ENCODE results near the gene PPP3CB.

The PPP3CB gene

DNA sequence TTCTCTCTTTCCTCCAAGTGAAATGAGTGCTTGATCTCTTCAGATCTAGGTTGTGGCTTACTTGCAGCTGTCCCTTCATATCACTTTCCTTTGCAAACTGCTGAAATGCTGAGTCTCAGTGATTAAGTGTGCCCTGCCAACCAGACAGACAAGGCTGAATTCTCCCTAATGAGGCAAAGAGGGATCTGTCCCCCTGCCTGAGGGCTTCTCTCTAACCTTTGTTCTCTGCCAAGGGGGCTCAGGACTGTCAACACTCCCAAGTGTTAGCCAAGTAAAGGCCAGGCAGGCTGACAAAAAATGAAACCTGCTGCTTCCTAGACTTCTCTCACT, 62.3 kb downstream of the PPP3CB start, which contains the start of gene MSS51:
MSS51 (minus strand) TSS at position 24 of the 330 bp plus-strand sequence. CDS start 5,277 bp downstream, outside the sequence.
- TF ChIP-seq FOXP2 (optimal IDR thresholded peaks at IDR 0.05; ENCODE audit: borderline replicate concordance, extremely low read depth, extremely low read length, insufficient read depth) (no peak), TAF1 (IDR thresholded peaks at IDR 0.05; ENCODE audit: borderline replicate concordance, insufficient read depth, low read length) (no peak), POLR2AphosphoS5 (IDR thresholded peaks at IDR 0.05; ENCODE audit: low read depth, low read length) (no peak), SIN3A (IDR thresholded peaks at IDR 0.05; ENCODE audit: borderline replicate concordance, insufficient read depth, low read length) (no peak)
- TF ChIP-seq, protein P1, sequence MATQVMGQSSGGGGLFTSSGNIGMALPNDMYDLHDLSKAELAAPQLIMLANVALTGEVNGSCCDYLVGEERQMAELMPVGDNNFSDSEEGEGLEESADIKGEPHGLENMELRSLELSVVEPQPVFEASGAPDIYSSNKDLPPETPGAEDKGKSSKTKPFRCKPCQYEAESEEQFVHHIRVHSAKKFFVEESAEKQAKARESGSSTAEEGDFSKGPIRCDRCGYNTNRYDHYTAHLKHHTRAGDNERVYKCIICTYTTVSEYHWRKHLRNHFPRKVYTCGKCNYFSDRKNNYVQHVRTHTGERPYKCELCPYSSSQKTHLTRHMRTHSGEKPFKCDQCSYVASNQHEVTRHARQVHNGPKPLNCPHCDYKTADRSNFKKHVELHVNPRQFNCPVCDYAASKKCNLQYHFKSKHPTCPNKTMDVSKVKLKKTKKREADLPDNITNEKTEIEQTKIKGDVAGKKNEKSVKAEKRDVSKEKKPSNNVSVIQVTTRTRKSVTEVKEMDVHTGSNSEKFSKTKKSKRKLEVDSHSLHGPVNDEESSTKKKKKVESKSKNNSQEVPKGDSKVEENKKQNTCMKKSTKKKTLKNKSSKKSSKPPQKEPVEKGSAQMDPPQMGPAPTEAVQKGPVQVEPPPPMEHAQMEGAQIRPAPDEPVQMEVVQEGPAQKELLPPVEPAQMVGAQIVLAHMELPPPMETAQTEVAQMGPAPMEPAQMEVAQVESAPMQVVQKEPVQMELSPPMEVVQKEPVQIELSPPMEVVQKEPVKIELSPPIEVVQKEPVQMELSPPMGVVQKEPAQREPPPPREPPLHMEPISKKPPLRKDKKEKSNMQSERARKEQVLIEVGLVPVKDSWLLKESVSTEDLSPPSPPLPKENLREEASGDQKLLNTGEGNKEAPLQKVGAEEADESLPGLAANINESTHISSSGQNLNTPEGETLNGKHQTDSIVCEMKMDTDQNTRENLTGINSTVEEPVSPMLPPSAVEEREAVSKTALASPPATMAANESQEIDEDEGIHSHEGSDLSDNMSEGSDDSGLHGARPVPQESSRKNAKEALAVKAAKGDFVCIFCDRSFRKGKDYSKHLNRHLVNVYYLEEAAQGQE (IDR thresholded peaks at IDR 0.05; ENCODE audit: insufficient read depth in 1 of 2, low read depth in 2 of 2, low read length in 2 of 2), result no peak

DNA sequence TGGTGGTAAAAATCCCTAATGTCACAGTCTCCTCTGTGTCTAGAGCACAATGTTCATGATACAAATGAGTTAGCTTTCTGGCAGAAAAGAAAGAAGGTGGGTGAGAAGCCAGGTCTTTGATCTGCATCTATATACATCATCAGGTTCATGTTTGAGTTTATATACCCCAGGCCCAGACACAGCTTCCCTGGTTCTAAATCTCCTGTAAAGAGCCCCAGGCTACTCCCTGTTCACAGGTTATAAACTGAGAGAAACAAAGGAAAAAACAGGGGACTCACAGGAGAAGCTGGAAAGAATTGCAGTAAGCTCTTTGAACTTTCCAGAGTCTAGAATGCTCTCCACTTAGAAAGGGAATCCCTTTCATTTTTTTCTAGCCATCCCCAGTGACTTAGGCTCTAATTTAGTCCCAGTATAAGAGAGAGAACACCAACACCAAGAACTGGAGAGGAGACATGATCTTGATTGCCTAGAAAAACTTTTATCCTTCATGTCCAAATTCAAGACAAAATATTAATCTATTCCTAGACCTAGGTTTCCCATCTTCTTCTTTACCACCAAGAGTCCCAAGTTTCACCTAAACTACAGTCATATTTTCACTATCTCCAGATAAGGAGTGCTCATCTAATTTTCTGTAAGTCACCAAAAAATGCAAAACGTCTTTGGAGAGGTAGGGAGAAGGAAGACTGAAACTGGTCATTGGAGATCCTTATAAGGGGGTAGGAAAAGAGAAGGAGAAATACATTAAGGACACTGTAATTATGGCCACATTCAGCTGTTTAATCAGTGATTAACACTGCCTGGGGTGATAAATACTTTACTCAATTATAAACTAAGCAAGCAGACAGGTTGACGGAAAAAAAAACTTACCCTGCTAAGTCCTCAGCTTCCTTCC, 62.9 kb downstream of the PPP3CB start:
- TF ChIP-seq, protein P1 (IDR thresholded peaks at IDR 0.05; ENCODE audit: insufficient read depth in 1 of 2, low read depth in 2 of 2, low read length in 2 of 2), result no peak

DNA sequence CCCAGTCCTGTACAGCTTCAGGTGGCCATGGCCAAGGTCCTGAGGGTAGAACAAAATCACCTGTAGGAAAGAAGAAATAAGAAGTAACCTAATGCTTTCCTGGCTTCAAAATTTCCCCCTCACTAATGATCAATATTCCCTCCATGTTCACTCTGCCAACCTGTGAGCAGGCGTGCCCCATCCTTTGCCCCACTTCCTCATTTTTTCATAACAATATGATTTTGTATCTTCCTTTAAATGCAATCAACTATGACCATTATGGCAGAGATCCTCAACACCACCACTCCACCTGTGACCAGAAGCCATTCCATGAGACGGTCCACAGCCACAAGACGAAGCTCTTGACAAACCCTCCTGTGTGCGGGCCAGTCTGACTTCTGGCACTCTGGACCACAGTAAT, 69.5 kb downstream of the PPP3CB start:
- no peak for TF ChIP-seq TAF1 (IDR thresholded peaks at IDR 0.05; ENCODE audit: borderline replicate concordance, insufficient read depth, low read length)
- TF ChIP-seq SIN3A (IDR thresholded peaks at IDR 0.05; ENCODE audit: borderline replicate concordance, insufficient read depth, low read length), result no peak
- no peak for TF ChIP-seq FOXP2 (optimal IDR thresholded peaks at IDR 0.05; ENCODE audit: borderline replicate concordance, extremely low read depth, extremely low read length, insufficient read depth)
- TF ChIP-seq POLR2AphosphoS5 (IDR thresholded peaks at IDR 0.05; ENCODE audit: low read depth, low read length), result no peak
- TF ChIP-seq, protein P1 (IDR thresholded peaks at IDR 0.05; ENCODE audit: insufficient read depth in 1 of 2, low read depth in 2 of 2, low read length in 2 of 2), result no peak

DNA sequence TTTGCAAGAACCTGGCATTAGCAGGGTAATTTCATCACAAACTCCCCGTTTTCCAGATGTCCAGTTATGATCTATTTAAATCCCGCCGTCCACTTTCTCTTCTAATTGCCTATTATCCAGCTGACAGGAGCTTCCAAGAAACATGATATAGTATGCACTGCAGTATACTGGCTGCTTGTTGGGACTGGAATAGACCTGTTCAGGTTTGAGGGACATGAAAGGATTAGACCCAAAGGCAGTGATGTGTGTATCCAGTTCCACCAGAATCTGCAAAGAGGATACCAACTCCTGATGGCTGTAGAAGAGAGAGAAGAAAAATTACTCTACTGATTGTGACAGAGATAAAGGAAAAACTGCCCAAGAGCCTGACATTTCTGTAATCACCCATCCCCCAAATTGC, 71.3 kb downstream of the PPP3CB start:
- TF ChIP-seq, protein P1 (IDR thresholded peaks at IDR 0.05; ENCODE audit: insufficient read depth in 1 of 2, low read depth in 2 of 2, low read length in 2 of 2), result no peak
- TF ChIP-seq TAF1 (IDR thresholded peaks at IDR 0.05; ENCODE audit: borderline replicate concordance, insufficient read depth, low read length) (no peak), FOXP2 (optimal IDR thresholded peaks at IDR 0.05; ENCODE audit: borderline replicate concordance, extremely low read depth, extremely low read length, insufficient read depth) (no peak), SIN3A (IDR thresholded peaks at IDR 0.05; ENCODE audit: borderline replicate concordance, insufficient read depth, low read length) (no peak), POLR2AphosphoS5 (IDR thresholded peaks at IDR 0.05; ENCODE audit: low read depth, low read length) (no peak)
